Neural progenitor cell (in vitro differentiated cells): Measurements from ENCODE around the gene TRPM3.

Experiments
- EZH2 ChIP-seq: fragments of 200-600 bp; sonication (generic); IDR thresholded peaks from 2 replicates; pipeline ENCODE4 v1.6.1; 2017; ENCODE audit warnings: antibody characterized with exemption, mild to moderate bottlenecking, moderate library complexity
- EZH2phosphoT487 ChIP-seq: fragments of 200-600 bp; sonication (generic); IDR thresholded peaks from 2 replicates; pipeline ENCODE4 v1.6.1; 2017; ENCODE audit warnings: antibody characterized with exemption
- TF ChIP-seq, protein P1 (sequence below): fragments of 200-600 bp; sonication (generic); IDR thresholded peaks from 2 replicates; pipeline ENCODE4 v1.5.1; 2017; ENCODE audit warnings: antibody characterized with exemption, mild to moderate bottlenecking

DNA sequence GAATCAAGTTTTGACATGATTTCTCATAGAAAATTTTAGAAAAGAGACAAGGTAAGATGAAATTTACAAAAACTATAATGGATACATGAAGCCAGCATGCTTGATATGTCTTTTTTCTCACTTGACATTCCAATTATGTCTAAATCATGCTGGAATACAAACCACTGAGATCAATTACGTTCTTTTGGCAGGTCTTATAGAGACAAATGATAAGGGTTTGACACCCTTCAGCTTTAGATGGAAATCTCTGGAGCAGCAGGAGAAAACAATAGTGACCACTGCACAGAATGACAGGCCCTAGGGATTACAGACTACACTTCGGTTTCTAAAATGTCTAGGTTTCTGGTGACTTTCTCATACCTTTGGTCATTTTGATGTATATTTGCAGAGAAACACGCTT is 342.9 kb downstream of the TRPM3 start:
- TF ChIP-seq, protein P1, sequence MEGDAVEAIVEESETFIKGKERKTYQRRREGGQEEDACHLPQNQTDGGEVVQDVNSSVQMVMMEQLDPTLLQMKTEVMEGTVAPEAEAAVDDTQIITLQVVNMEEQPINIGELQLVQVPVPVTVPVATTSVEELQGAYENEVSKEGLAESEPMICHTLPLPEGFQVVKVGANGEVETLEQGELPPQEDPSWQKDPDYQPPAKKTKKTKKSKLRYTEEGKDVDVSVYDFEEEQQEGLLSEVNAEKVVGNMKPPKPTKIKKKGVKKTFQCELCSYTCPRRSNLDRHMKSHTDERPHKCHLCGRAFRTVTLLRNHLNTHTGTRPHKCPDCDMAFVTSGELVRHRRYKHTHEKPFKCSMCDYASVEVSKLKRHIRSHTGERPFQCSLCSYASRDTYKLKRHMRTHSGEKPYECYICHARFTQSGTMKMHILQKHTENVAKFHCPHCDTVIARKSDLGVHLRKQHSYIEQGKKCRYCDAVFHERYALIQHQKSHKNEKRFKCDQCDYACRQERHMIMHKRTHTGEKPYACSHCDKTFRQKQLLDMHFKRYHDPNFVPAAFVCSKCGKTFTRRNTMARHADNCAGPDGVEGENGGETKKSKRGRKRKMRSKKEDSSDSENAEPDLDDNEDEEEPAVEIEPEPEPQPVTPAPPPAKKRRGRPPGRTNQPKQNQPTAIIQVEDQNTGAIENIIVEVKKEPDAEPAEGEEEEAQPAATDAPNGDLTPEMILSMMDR = no peak
- TF ChIP-seq EZH2phosphoT487 (no peak), EZH2 (no peak)
